ENCODE results near the gene TBC1D9.

TBC1D9 gene

DNA sequence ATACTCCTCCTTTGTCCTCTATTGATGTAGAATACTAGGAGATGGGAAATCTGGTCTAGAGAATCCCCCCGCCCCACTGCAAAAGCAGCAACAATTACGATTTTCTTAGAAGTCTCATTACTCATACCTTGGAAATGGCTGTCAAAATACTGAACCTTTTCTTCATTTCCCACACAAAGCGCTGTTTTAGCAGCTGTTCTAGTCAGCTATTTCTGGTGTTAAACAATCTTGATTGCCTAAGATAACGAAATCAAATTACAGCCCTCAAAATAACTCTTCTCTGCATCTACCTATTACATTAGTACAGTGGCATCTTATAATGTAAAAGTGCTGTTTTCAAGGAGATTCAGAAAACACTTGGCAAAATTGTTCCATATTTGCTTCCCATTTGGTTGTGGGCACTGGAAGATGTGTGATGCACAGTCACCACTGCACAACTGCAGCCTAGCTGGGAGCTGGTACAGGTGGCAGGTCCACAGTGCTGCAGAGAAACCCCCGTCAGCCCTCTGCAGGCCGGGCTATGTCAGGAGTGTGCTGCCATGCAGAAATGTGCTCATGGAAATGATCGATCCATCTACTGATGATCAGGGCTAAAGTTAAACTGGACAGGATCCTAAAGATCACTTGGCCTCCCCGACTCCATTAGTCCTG is 50.4 kb downstream of the TBC1D9 start:
- Histone ChIP-seq H3K36me3 (replicated peaks; ENCODE audit: low read depth, low read length) (no peaks in the 10 kb centered on the region), H2AFZ (ENCODE audit: low read depth, low read length) (no peak overlapping the region), H3K9ac (ENCODE audit: low read length) (no peak overlapping the region), H3K79me2 (ENCODE audit: low read length) (no peaks in the 10 kb centered on the region), H4K20me1 (ENCODE audit: insufficient read depth, low read length) (peaks cover 5% of the 10 kb centered on the region; the same call in 1 of the 2 replicates), H3K27me3 (ENCODE audit: low read depth, low read length) (peaks cover 8% of the 10 kb centered on the region; the same call in 1 of the 2 replicates), H3K4me3 (ENCODE audit: low read length) (no peak overlapping the region), H3K4me2 (ENCODE audit: low read length) (peak overlapping the region; percentile 58; the same call in 1 of the 2 replicates), H3K27ac (ENCODE audit: low read length) (no peak overlapping the region), H3K9me3 (ENCODE audit: insufficient read depth, low read length) (no peaks in the 10 kb centered on the region), H3K4me1 (ENCODE audit: low read length) (peaks cover 16% of the 10 kb centered on the region)
- TF ChIP-seq, protein P1, sequence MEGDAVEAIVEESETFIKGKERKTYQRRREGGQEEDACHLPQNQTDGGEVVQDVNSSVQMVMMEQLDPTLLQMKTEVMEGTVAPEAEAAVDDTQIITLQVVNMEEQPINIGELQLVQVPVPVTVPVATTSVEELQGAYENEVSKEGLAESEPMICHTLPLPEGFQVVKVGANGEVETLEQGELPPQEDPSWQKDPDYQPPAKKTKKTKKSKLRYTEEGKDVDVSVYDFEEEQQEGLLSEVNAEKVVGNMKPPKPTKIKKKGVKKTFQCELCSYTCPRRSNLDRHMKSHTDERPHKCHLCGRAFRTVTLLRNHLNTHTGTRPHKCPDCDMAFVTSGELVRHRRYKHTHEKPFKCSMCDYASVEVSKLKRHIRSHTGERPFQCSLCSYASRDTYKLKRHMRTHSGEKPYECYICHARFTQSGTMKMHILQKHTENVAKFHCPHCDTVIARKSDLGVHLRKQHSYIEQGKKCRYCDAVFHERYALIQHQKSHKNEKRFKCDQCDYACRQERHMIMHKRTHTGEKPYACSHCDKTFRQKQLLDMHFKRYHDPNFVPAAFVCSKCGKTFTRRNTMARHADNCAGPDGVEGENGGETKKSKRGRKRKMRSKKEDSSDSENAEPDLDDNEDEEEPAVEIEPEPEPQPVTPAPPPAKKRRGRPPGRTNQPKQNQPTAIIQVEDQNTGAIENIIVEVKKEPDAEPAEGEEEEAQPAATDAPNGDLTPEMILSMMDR (IDR thresholded peaks at IDR 0.05; ENCODE audit: low read depth, low read length) = no peak

DNA sequence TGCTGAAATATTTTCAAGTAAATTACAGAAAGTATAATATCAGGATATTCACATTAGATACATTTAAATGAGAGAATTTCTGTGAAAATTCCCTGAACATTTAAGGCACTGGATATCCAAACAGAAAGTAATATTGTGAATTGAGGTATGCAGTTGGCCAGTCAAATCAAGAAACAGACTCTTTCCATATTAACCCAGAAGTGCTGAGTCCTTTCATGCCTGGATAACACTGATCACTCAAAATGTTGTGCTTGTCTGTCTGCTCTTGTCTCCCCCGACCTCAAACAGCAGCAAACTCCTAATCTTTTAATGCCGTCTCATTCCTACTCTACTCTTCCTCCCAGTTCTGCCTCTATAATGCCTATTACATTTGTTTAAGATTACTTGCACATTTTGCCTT is 51.2 kb downstream of the TBC1D9 start:
- peaks cover 8% of the 10 kb centered on the region; the same call in 1 of the 2 replicates for H3K27me3 ChIP-seq (ENCODE audit: low read depth, low read length)

DNA sequence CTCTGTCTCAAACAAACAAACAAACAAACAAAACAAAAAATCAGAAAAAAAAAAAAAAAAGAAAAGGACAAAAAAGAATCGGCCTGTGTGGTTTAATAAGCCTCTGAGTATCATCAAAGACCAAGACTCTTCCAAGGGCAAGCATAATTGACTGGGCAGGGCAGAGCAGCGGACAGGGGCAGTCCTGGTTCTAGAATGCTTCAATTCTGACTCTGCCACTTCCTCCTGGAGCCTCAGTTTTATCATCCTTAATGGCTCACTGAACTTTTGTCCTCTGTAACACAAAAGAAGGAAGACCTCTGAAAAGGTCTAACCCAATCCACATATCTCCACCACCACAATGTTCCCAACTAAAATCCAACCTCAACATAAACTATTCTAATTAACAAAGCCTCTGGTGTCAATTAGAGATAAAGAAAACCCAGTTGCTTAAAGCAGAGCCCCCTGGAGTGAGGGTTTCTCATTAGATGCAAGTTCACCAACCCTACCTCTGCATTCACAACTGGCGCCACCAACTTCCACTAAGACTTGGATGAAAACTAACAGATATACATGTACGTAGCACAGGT is 51.7 kb downstream of the TBC1D9 start:
- Histone ChIP-seq H3K79me2 (ENCODE audit: low read length) (no peaks in the 10 kb centered on the region), H3K4me1 (ENCODE audit: low read length) (peaks cover 16% of the 10 kb centered on the region), H4K20me1 (ENCODE audit: insufficient read depth, low read length) (peaks cover 5% of the 10 kb centered on the region; the same call in 1 of the 2 replicates), H3K27me3 (ENCODE audit: low read depth, low read length) (peaks cover 8% of the 10 kb centered on the region; the same call in 1 of the 2 replicates), H2AFZ (ENCODE audit: low read depth, low read length) (no peak overlapping the region), H3K4me3 (ENCODE audit: low read length) (peak overlapping the region; percentile 19), H3K36me3 (replicated peaks; ENCODE audit: low read depth, low read length) (no peaks in the 10 kb centered on the region), H3K27ac (ENCODE audit: low read length) (no peak overlapping the region), H3K9ac (ENCODE audit: low read length) (no peak overlapping the region), H3K4me2 (ENCODE audit: low read length) (peak overlapping the region; percentile 58), H3K9me3 (ENCODE audit: insufficient read depth, low read length) (no peaks in the 10 kb centered on the region)
- TF ChIP-seq EZH2phosphoT487 (IDR thresholded peaks at IDR 0.05; ENCODE audit: low read depth) = no peak
- TF ChIP-seq, protein P1 (IDR thresholded peaks at IDR 0.05; ENCODE audit: low read depth, low read length) = no peak

More for the DNA sequence above, 51.2 kb downstream of the TBC1D9 start:
- no peaks in the 10 kb centered on the region for H3K79me2 ChIP-seq (ENCODE audit: low read length)
- H3K9ac ChIP-seq (ENCODE audit: low read length) = no peak overlapping the region
- no peaks in the 10 kb centered on the region for H3K9me3 ChIP-seq (ENCODE audit: insufficient read depth, low read length)
- peaks cover 16% of the 10 kb centered on the region for H3K4me1 ChIP-seq (ENCODE audit: low read length)
- no peak overlapping the region for H3K27ac ChIP-seq (ENCODE audit: low read length)
- no peak overlapping the region for H2AFZ ChIP-seq (ENCODE audit: low read depth, low read length)
- H3K36me3 ChIP-seq (replicated peaks; ENCODE audit: low read depth, low read length) = no peaks in the 10 kb centered on the region
- H3K4me2 ChIP-seq (ENCODE audit: low read length) = peak overlapping the region; percentile 58
- TF ChIP-seq, protein P1 (IDR thresholded peaks at IDR 0.05; ENCODE audit: low read depth, low read length) = no peak
- no peak for TF ChIP-seq EZH2phosphoT487 (IDR thresholded peaks at IDR 0.05; ENCODE audit: low read depth)
- H4K20me1 ChIP-seq (ENCODE audit: insufficient read depth, low read length) = peaks cover 5% of the 10 kb centered on the region; the same call in 1 of the 2 replicates
- H3K4me3 ChIP-seq (ENCODE audit: low read length) = peak overlapping the region; percentile 19

DNA sequence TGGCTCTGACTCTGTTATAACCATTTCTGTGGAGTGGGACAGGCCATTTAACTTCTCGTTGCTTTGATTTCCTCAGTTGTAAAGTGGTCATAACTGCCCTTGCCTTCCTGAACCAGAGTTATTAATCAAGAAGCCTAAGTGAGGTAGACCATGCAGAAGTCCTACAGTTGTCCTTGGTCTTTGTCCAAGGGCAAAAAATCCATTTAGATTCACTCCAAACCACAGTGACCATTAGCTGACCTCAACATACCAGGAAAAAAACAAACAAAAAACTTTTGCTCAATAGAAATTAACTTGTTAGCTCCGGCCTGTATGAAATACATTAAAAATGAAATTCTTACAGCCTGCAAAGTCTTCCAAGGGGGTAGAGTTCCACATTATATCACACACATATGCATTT is 52.7 kb downstream of the TBC1D9 start:
- H3K9ac ChIP-seq (ENCODE audit: low read length) = no peak overlapping the region
- H3K4me3 ChIP-seq (ENCODE audit: low read length) = no peak overlapping the region
- no peaks in the 10 kb centered on the region for H3K79me2 ChIP-seq (ENCODE audit: low read length)
- peaks cover 8% of the 10 kb centered on the region; the same call in 1 of the 2 replicates for H3K27me3 ChIP-seq (ENCODE audit: low read depth, low read length)
- no peaks in the 10 kb centered on the region for H3K36me3 ChIP-seq (replicated peaks; ENCODE audit: low read depth, low read length)
- peaks cover 5% of the 10 kb centered on the region; the same call in 1 of the 2 replicates for H4K20me1 ChIP-seq (ENCODE audit: insufficient read depth, low read length)
- no peak overlapping the region for H3K27ac ChIP-seq (ENCODE audit: low read length)
- no peak overlapping the region for H3K4me2 ChIP-seq (ENCODE audit: low read length)
- TF ChIP-seq, protein P1 (IDR thresholded peaks at IDR 0.05; ENCODE audit: low read depth, low read length) = no peak
- no peak overlapping the region for H2AFZ ChIP-seq (ENCODE audit: low read depth, low read length)
- H3K4me1 ChIP-seq (ENCODE audit: low read length) = peaks cover 16% of the 10 kb centered on the region
- H3K9me3 ChIP-seq (ENCODE audit: insufficient read depth, low read length) = no peaks in the 10 kb centered on the region

Data from OCI-LY3 (cell line).